ENCODE data around the gene MAGI1.

Gene MAGI1

GRCh38 chr3:65627062-65627461 lies 411.7 kb downstream of the MAGI1 start:
- DNase-seq (ENCODE audit: extremely low read depth, low read depth), result no peak
- TF ChIP-seq CTCF (IDR thresholded peaks at IDR 0.05; ENCODE audit: low read depth, low read length), result no peak

- no peak for TF ChIP-seq CTCF (IDR thresholded peaks at IDR 0.05; ENCODE audit: low read depth, low read length)
These were observed 413.4 kb downstream of the MAGI1 start for GRCh38 chr3:65625305-65625704.

GRCh38 chr3:65623362-65623761 lies 415.4 kb downstream of the MAGI1 start:
- no peak for TF ChIP-seq CTCF (IDR thresholded peaks at IDR 0.05; ENCODE audit: low read depth, low read length)
- no peak for DNase-seq (ENCODE audit: extremely low read depth, low read depth)

More at GRCh38 chr3:65625305-65625704, 413.4 kb downstream of the MAGI1 start:
- no peak for DNase-seq (ENCODE audit: extremely low read depth, low read depth)

GRCh38 chr3:65619888-65620287 lies 418.8 kb downstream of the MAGI1 start:
- TF ChIP-seq CTCF (IDR thresholded peaks at IDR 0.05; ENCODE audit: low read depth, low read length), result no peak
- no peak for DNase-seq (ENCODE audit: extremely low read depth, low read depth)

- no peak for TF ChIP-seq CTCF (IDR thresholded peaks at IDR 0.05; ENCODE audit: low read depth, low read length)
- DNase-seq (ENCODE audit: extremely low read depth, low read depth), result peak; percentile 25
These were observed 419.3 kb downstream of the MAGI1 start for GRCh38 chr3:65619451-65619881.

GRCh38 chr3:65618599-65618998 lies 420.1 kb downstream of the MAGI1 start:
- DNase-seq (ENCODE audit: extremely low read depth, low read depth), result no peak

GRCh38 chr3:65617787-65618186 lies 420.9 kb downstream of the MAGI1 start:
- no peak for DNase-seq (ENCODE audit: extremely low read depth, low read depth)
- TF ChIP-seq CTCF (IDR thresholded peaks at IDR 0.05; ENCODE audit: low read depth, low read length), result no peak

More at GRCh38 chr3:65618599-65618998, 420.1 kb downstream of the MAGI1 start:
- no peak for TF ChIP-seq CTCF (IDR thresholded peaks at IDR 0.05; ENCODE audit: low read depth, low read length)
